ENCODE measurements around the gene UBE2D2.

GRCh38 chr5:139670369-139671095 is 109.4 kb downstream of the UBE2D2 start:
- TF ChIP-seq CTCF (IDR thresholded peaks at IDR 0.05) (no peak), POLR2A (IDR thresholded peaks at IDR 0.05) (no peak)
